Lower lobe of right lung (tissue), 2 donors: Measurements from ENCODE around the gene SRC. TPM values are rescaled to one million over a fixed set of nuclear protein-coding genes. Genes with fewer than 3 reads are reported as not detected.

Source experiments
- ATAC-seq, 2 donors: fragments of 200-7000 bp; cut with Tn5 transposase; one replicate each; pipeline ENCODE4 v1.9.1; 2020 to 2022; ENCODE audit warnings: mild to moderate bottlenecking in 2 of 2, moderate library complexity in 2 of 2
- DNase-seq: peaks from one replicate; pipeline ENCODE4 v3.0.0-alpha.2; 2020
- H3K27ac ChIP-seq: fragments of 200-600 bp; one replicate; pipeline ENCODE4 v1.8.0; 2022
- H3K27me3 ChIP-seq: fragments of 200-600 bp; one replicate; pipeline ENCODE4 v1.8.0; 2022; ENCODE audit warnings: low read depth
- H3K36me3 ChIP-seq: fragments of 200-600 bp; one replicate; pipeline ENCODE4 v1.8.0; 2022; ENCODE audit warnings: mild to moderate bottlenecking
- H3K4me1 ChIP-seq: fragments of 200-600 bp; one replicate; pipeline ENCODE4 v1.8.0; 2022
- H3K4me3 ChIP-seq: fragments of 200-600 bp; one replicate; pipeline ENCODE4 v1.8.0; 2022; ENCODE audit warnings: mild to moderate bottlenecking
- H3K9me3 ChIP-seq: fragments of 200-600 bp; one replicate; pipeline ENCODE4 v1.8.0; 2022
- intact Hi-C: fragments of 100-400 bp; cut with DNase I; formaldehyde crosslinking; loops from one replicate; pipeline ENCODE4 v1.11.0; 2022
- total RNA-seq: library from RNA; stranded (reverse); fragmentation: NEBNext Ultra II Directional; extraction: Animal tissue kit (Norgen Biotek cat#: 25700); gene quantifications from one replicate; pipeline ENCODE4 v1.2.1, GENCODE V29; 2021
- TF ChIP-seq, protein P1 (sequence below): fragments of 200-600 bp; IDR thresholded peaks from one replicate; pipeline ENCODE4 v1.8.0; 2022; ENCODE audit warnings: antibody characterized with exemption, mild to moderate bottlenecking
- donor health status: DM: no; HTN: yes; CAD: no; lungs with severe emphysema.

SRC gene
- total RNA-seq, 1 donor from 2014 or later = 72.7 TPM

DNA sequence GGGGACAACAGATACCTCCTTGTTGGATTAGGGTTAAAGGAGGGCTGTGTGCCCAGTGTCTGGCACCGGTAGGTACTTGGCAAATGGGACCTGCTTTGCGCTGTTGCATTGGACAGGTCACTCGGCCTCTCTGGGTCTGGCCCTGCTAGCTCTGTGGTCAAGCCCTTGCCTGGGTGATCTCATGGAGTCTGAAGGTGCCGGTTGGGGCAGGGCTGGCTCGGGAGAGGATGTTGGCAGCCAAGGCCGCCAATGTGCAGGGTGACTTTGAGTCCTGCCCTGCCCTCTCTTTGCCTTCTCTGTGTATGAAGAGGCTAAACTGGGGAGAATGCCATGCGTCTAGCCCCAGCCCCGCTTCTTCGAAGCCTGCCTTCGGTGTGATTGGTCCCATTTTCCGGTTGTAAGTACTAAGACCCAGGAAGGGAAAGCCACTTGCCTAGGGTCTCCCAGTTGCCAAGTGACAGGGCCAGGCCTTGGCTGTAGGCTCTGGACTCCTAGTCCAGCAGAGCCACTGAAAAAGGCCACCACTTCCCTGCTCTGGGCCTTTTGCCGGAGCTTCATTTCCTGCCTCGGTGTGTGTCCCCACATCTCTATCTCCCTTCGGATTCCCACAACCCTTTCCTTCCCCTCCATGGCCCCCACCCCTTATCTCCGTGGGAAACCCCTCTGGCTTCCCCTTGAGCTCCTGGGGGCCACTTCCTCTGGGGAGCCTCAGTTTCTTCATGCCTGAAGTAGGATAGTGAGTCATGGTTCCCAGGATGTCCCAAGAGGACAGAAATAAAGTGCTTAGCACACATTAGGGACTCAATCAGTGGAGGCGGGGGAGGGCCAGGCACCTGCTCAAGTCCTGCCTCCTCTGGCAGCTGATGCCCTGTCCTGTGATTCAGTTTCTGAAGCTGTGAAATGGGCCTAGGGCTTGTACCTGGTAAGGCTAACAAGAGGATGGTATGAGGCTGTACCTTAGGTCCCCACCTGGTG, 3.9 kb downstream of the SRC start:
- peaks cover 44% of the 10 kb centered on the region for H3K4me1 ChIP-seq
- DNase-seq = no peak
- H3K36me3 ChIP-seq = peaks cover 11% of the 10 kb centered on the region
- TF ChIP-seq, protein P1, sequence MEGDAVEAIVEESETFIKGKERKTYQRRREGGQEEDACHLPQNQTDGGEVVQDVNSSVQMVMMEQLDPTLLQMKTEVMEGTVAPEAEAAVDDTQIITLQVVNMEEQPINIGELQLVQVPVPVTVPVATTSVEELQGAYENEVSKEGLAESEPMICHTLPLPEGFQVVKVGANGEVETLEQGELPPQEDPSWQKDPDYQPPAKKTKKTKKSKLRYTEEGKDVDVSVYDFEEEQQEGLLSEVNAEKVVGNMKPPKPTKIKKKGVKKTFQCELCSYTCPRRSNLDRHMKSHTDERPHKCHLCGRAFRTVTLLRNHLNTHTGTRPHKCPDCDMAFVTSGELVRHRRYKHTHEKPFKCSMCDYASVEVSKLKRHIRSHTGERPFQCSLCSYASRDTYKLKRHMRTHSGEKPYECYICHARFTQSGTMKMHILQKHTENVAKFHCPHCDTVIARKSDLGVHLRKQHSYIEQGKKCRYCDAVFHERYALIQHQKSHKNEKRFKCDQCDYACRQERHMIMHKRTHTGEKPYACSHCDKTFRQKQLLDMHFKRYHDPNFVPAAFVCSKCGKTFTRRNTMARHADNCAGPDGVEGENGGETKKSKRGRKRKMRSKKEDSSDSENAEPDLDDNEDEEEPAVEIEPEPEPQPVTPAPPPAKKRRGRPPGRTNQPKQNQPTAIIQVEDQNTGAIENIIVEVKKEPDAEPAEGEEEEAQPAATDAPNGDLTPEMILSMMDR = no peak
- peak; percentile 13 to 22 for ATAC-seq
- intact Hi-C loops = no loop called here
- no peaks in the 10 kb centered on the region for H3K9me3 ChIP-seq
- H3K4me3 ChIP-seq = no peak overlapping the region
- H3K27me3 ChIP-seq = no peaks in the 10 kb centered on the region
- peak overlapping the region; percentile 41 for H3K27ac ChIP-seq

DNA sequence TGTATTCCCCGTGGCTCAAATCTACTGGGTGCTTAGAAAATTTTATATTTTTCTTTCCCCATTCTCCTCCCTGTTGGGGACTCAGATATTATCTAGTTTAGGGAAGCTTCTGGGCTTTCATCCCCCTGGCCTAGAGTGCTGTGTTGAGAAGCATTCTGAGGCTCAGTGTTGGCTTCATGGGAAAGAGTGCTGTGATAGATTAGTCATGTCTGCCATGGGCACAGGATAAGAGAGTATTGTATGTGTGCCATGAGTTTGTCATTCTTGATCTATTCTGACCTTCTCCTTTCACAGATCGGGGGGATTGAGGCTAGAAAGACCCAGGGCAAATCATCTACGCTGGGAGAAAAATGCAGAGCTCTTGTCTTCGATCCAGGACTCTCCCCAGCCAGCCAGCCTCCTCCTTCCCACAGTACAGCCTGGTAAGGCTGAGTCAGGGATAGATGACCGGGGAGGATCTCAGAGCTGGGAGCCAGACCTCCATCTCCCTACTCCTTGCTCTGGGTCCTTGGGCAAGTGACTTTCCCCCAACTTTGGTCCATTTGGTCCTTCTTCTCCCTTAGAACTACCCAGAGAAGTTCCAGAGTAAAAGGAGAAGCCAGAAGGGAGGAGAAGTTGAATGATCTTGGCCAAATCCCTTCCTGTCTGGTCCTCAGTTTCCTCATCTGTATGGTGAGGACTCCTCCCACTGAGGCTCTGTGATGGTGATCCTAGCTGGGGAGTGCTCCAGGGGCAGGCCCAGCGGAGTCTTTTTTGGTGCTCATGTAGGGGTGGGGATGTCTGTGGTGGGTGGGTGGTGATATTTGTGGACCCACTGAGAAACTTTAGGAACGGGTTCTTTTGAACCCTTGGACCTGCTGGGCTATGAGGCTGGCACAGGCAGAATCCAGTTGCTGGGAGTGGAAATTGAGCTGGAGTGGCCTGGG, 5.0 kb downstream of the SRC start:
- H3K9me3 ChIP-seq = no peaks in the 10 kb centered on the region
- H3K4me3 ChIP-seq = no peak overlapping the region
- no peak for DNase-seq
- H3K4me1 ChIP-seq = peaks cover 47% of the 10 kb centered on the region
- H3K27ac ChIP-seq = no peak overlapping the region
- H3K36me3 ChIP-seq = peaks cover 11% of the 10 kb centered on the region
- TF ChIP-seq, protein P1 = no peak
- intact Hi-C loops = no loop called here
- ATAC-seq = no peak
- no peaks in the 10 kb centered on the region for H3K27me3 ChIP-seq

DNA sequence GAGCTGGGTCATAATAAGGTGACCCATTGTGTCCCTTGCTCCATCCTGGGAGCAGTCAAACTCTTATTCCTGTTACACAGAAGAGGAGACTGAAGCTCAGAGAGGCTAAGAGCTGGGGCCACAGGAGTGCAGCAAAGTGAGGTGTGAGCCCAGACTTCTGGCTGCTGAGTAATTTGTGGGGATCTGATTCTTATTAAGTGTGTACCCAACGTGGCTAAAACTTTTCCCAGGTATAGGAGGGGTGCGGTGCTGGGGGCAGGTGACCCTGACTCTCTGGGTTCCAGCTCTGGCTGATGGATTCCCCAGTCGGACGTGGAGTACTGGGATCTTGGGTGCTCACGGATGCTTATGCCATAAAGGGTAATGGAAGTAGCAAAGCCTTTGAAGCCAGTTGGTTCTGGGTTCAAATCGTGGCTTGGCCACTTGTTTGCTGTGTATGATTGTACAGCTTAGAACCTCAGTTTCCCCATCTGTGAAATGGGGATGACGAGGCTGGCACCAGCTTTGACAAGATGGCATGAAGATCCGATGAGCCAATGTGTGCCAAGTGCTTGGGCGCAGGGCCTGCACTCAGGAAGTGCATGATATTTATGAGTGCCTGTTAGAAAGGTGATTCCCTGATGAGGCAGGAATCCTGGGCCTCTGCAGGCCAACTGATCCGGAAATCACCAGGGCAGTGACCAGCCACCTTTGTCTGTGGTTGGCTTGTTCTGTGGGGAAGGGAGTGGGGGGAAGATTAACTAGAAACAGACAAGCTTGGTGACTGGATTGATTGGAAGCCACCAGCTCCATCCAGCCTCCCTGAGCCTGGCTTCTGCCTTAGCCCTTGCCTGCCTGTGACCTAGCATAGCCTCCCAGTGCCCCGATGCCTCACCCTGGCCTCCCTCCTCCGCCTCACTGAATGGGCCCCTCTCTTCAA, 6.0 kb downstream of the SRC start:
- Histone ChIP-seq H3K36me3 (peaks cover 11% of the 10 kb centered on the region), H3K9me3 (no peaks in the 10 kb centered on the region), H3K4me1 (peaks cover 52% of the 10 kb centered on the region), H3K27me3 (no peaks in the 10 kb centered on the region), H3K27ac (no peak overlapping the region), H3K4me3 (no peak overlapping the region)
- ATAC-seq = no peak
- intact Hi-C loops = no loop called here
- TF ChIP-seq, protein P1 = no peak
- no peak for DNase-seq

DNA sequence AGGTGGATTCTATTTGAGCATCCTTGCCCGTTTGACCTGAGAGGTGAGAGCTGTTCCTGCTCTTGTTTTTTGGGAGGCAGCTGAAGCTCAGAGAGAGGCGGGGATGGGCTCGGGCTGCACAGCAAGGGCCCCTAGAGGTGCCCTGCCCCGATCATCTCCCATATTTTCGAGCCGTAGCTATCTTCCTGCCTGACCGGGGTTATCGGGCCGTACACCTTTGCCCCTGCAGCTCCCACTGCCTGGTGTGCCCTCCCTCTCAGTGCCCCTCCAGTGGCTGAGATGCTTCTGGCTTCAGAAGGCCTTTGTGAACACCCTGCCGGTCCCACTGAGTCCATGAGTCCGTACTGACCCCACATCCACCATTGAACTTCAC, 6.7 kb downstream of the SRC start:
- Histone ChIP-seq H3K4me3 (no peak overlapping the region), H3K4me1 (peaks cover 49% of the 10 kb centered on the region), H3K27ac (no peak overlapping the region), H3K9me3 (no peaks in the 10 kb centered on the region), H3K36me3 (peaks cover 11% of the 10 kb centered on the region), H3K27me3 (no peaks in the 10 kb centered on the region)
- intact Hi-C loops = no loop called here
- no peak for DNase-seq
- no peak for ATAC-seq
- TF ChIP-seq, protein P1 = no peak
